Neuronal stem cell (in vitro differentiated cells): ENCODE results near the gene PRELID3B.

ENCODE experiments used
- DNase-seq: peaks from one replicate; pipeline ENCODE4 v3.0.0-alpha.2; 2013; ENCODE audit warnings: low spot score
- H2AFZ ChIP-seq: one replicate; pipeline ENCODE4 v1.6.1; 2013; ENCODE audit warnings: mild to moderate bottlenecking, low read length, inconsistent platforms
- H2AK5ac ChIP-seq: 2 replicates; pipeline ENCODE4 v1.6.1; 2013; ENCODE audit warnings: low read depth, mild to moderate bottlenecking, inconsistent platforms, low read length, moderate library complexity, mixed read lengths
- H2BK120ac ChIP-seq: 2 replicates; pipeline ENCODE4 v1.6.1; 2013; ENCODE audit warnings: low read depth, mild to moderate bottlenecking, inconsistent platforms, low read length, moderate library complexity, mixed read lengths
- H2BK12ac ChIP-seq: one replicate; pipeline ENCODE4 v1.6.1; 2013; ENCODE audit warnings: low read length, inconsistent platforms
- H2BK15ac ChIP-seq: 2 replicates; pipeline ENCODE4 v1.6.1; 2013; ENCODE audit warnings: mild to moderate bottlenecking, low read length, inconsistent platforms, mixed read lengths
- H2BK5ac ChIP-seq: one replicate; pipeline ENCODE4 v1.6.1; 2013; ENCODE audit warnings: inconsistent platforms, mild to moderate bottlenecking, low read length, moderate library complexity
- H3K14ac ChIP-seq: one replicate; pipeline ENCODE4 v1.6.1; 2013; ENCODE audit warnings: low read length, inconsistent platforms
- H3K18ac ChIP-seq: 2 replicates; pipeline ENCODE4 v1.6.1; 2013; ENCODE audit warnings: low read length, inconsistent platforms
- H3K23ac ChIP-seq: 2 replicates; pipeline ENCODE4 v1.6.1; 2013; ENCODE audit warnings: low read depth, mild to moderate bottlenecking, mixed read lengths, low read length, inconsistent platforms; ENCODE audit not compliant: poor library complexity
- H3K27ac ChIP-seq: replicated peaks from 3 replicates; pipeline ENCODE4 v1.5.1; 2013; ENCODE audit warnings: low read length, inconsistent platforms
- H3K27me3 ChIP-seq, 3 experiments: 2 replicates each; pipeline ENCODE4 v1.6.1; 2013; ENCODE audit warnings: low read length in 3 of 3, mild to moderate bottlenecking in 2 of 3, inconsistent platforms in 1 of 3, low read depth in 1 of 3, mixed read lengths in 1 of 3, moderate library complexity in 1 of 3; ENCODE audit not compliant: control insufficient read depth in 3 of 3, insufficient read depth in 3 of 3
- H3K36me3 ChIP-seq, 2 donors: replicated peaks in 1 of 2; 2 replicates each; pipeline ENCODE4 v1.6.1; 2013; ENCODE audit warnings: low read length in 2 of 2; ENCODE audit not compliant: control insufficient read depth in 2 of 2, insufficient read depth in 2 of 2
- H3K4ac ChIP-seq: 2 replicates; pipeline ENCODE4 v1.6.1; 2013; ENCODE audit warnings: inconsistent platforms, mild to moderate bottlenecking, low read length, moderate library complexity
- H3K4me1 ChIP-seq, 2 donors: 1 replicate in 1 of 2; 2 replicates in 1 of 2; pipeline ENCODE4 v1.6.1; 2013; ENCODE audit warnings: low read length in 2 of 2, low read depth in 1 of 2; ENCODE audit not compliant: control insufficient read depth in 2 of 2, insufficient read depth in 1 of 2
- H3K4me2 ChIP-seq: one replicate; pipeline ENCODE4 v1.6.1; 2013; ENCODE audit warnings: mild to moderate bottlenecking, low read length, inconsistent platforms; ENCODE audit not compliant: insufficient read depth, poor library complexity, severe bottlenecking
- H3K4me3 ChIP-seq, 2 donors: 2 replicates each; pipeline ENCODE4 v1.5.1; 2013; ENCODE audit warnings: low read length in 2 of 2, mild to moderate bottlenecking in 2 of 2, inconsistent platforms in 1 of 2, moderate library complexity in 1 of 2
- H3K79me1 ChIP-seq: one replicate; pipeline ENCODE4 v1.6.1; 2013; ENCODE audit warnings: low read depth, mild to moderate bottlenecking, inconsistent platforms, low read length, moderate library complexity
- H3K9ac ChIP-seq: one replicate; pipeline ENCODE4 v1.6.1; 2013; ENCODE audit warnings: mild to moderate bottlenecking, low read depth, low read length, inconsistent platforms; ENCODE audit not compliant: poor library complexity
- H3K9me3 ChIP-seq, 2 donors: replicated peaks in 1 of 2; 2 replicates each; pipeline versions ENCODE3 to v1.6.1; 2013; ENCODE audit warnings: low read length in 2 of 2, mild to moderate bottlenecking in 2 of 2, inconsistent platforms in 1 of 2, low read depth in 1 of 2, mixed read lengths in 1 of 2, moderate library complexity in 1 of 2; ENCODE audit not compliant: control insufficient read depth in 2 of 2, insufficient read depth in 1 of 2
- H4K8ac ChIP-seq: one replicate; pipeline ENCODE4 v1.6.1; 2013; ENCODE audit warnings: low read depth, mild to moderate bottlenecking, inconsistent platforms, low read length, moderate library complexity
- H4K91ac ChIP-seq: one replicate; pipeline ENCODE4 v1.6.1; 2013; ENCODE audit warnings: low read length, low read depth, mild to moderate bottlenecking, inconsistent platforms; ENCODE audit not compliant: poor library complexity
- WGBS, 2 donors: extraction: QIAGEN DNeasy Blood & Tissue Kit; methylation state at CpG; one replicate each; pipeline ENCODE4 v1.1.7; 2013; ENCODE audit warnings: missing lambda C conversion rate in 2 of 2, mixed read lengths in 1 of 2; ENCODE audit not compliant: insufficient read length in 2 of 2, insufficient replicate concordance in 1 of 2; ENCODE audit errors: extremely low coverage in 2 of 2; 5-methylcytosine and 5-hydroxymethylcytosine counted together

The PRELID3B gene

GRCh38 chr20:59019217-59019616 is 23.4 kb downstream of the PRELID3B start, which contains the start of gene TUBB1:
TUBB1 (plus strand) TSS chr20:59019429; CDS start chr20:59019523, 94 bp downstream.
- H3K27ac ChIP-seq, result no peak within 1 kb of the TSS
- peak within 1 kb of the TSS; percentile 77 for H2AK5ac ChIP-seq
- H3K14ac ChIP-seq, result no peak within 1 kb of the TSS
- H3K4ac ChIP-seq, result no peak within 1 kb of the TSS
- no peak within 1 kb of the TSS for H3K4me3 ChIP-seq
- no CpG with 5 or more reads among the region's 5 CpGs for WGBS, 2 donors
- H3K18ac ChIP-seq, result no peak within 1 kb of the TSS
- H3K79me1 ChIP-seq, result peaks cover 6% of the 10 kb centered on the region
- no peak within 1 kb of the TSS for H2BK12ac ChIP-seq
- peak within 1 kb of the TSS; percentile 56 for H3K9ac ChIP-seq
- H3K23ac ChIP-seq, result peak within 1 kb of the TSS; percentile 25
- H3K9me3 ChIP-seq, result no peaks in the 10 kb centered on the region
- H2BK5ac ChIP-seq, result no peak within 1 kb of the TSS
- no peak within 1 kb of the TSS for H4K8ac ChIP-seq
- H3K4me1 ChIP-seq, result no peaks in the 10 kb centered on the region
- no peak within 1 kb of the TSS for H2AFZ ChIP-seq
- H3K4me2 ChIP-seq, result no peak within 1 kb of the TSS
- no peak for DNase-seq
- peak within 1 kb of the TSS; percentile 30 for H2BK120ac ChIP-seq
- peaks cover 9 to 21% of the 10 kb centered on the region in 2 donors for H3K36me3 ChIP-seq
- H2BK15ac ChIP-seq, result no peak within 1 kb of the TSS
- H3K27me3 ChIP-seq, result no peaks in the 10 kb centered on the region
- H4K91ac ChIP-seq, result no peak within 1 kb of the TSS

- no peak overlapping the region for H3K4ac ChIP-seq
- no peak overlapping the region for H3K4me3 ChIP-seq
- WGBS, 2 donors, result no CpG with 5 or more reads among the region's 10 CpGs
- H3K79me1 ChIP-seq, result peaks cover 3% of the 10 kb centered on the region
- no peak overlapping the region for H3K14ac ChIP-seq
- H3K18ac ChIP-seq, result no peak overlapping the region
- H4K91ac ChIP-seq, result no peak overlapping the region
- no peak overlapping the region for H2BK15ac ChIP-seq
- peaks cover 6 to 17% of the 10 kb centered on the region in 2 donors for H3K36me3 ChIP-seq
- no peak overlapping the region for H3K27ac ChIP-seq
- peak overlapping the region; percentile 25 for H3K23ac ChIP-seq
- no peak overlapping the region for H3K4me2 ChIP-seq
- H3K27me3 ChIP-seq, result no peaks in the 10 kb centered on the region
- peak overlapping the region; percentile 30 for H2BK120ac ChIP-seq
- no peak overlapping the region for H2AFZ ChIP-seq
- H3K9ac ChIP-seq, result peak overlapping the region; percentile 56
- DNase-seq, result no peak
- H3K9me3 ChIP-seq, result no peaks in the 10 kb centered on the region
- peak overlapping the region; percentile 77 for H2AK5ac ChIP-seq
- no peaks in the 10 kb centered on the region for H3K4me1 ChIP-seq
- H2BK12ac ChIP-seq, result no peak overlapping the region
- H4K8ac ChIP-seq, result no peak overlapping the region
- H2BK5ac ChIP-seq, result no peak overlapping the region
These were observed 23.8 kb downstream of the PRELID3B start for GRCh38 chr20:59018817-59019216.

- peaks cover 2% of the 10 kb centered on the region for H3K79me1 ChIP-seq
- no peak overlapping the region for H3K14ac ChIP-seq
- WGBS, 2 donors, result no CpG with 5 or more reads among the region's 16 CpGs
These were observed 24.9 kb downstream of the PRELID3B start for GRCh38 chr20:59017493-59018231.

GRCh38 chr20:59016795-59017492 is 25.6 kb downstream of the PRELID3B start:
- no CpG with 5 or more reads among the region's 4 CpGs for WGBS, 2 donors
- no peak overlapping the region for H3K9ac ChIP-seq

More at GRCh38 chr20:59017493-59018231, 24.9 kb downstream of the PRELID3B start:
- peak overlapping the region; percentile 11 for H2BK5ac ChIP-seq
- H3K9me3 ChIP-seq, result no peaks in the 10 kb centered on the region
- H2AFZ ChIP-seq, result no peak overlapping the region
- no peak overlapping the region for H4K8ac ChIP-seq
- peak overlapping the region; percentile 6 for H2BK12ac ChIP-seq
- peak overlapping the region; percentile 52 for H2BK120ac ChIP-seq
- no peak overlapping the region for H3K4me2 ChIP-seq
- no peaks in the 10 kb centered on the region for H3K4me1 ChIP-seq
- no peaks in the 10 kb centered on the region for H3K27me3 ChIP-seq
- peak overlapping the region; percentile 83 for H2AK5ac ChIP-seq
- H3K4ac ChIP-seq, result peak overlapping the region; percentile 27
- H2BK15ac ChIP-seq, result no peak overlapping the region
- H3K23ac ChIP-seq, result no peak overlapping the region
- H3K27ac ChIP-seq, result no peak overlapping the region
- no peak overlapping the region for H3K4me3 ChIP-seq
- peak overlapping the region; percentile 15 for H3K9ac ChIP-seq
- H4K91ac ChIP-seq, result peak overlapping the region; percentile 26
- no peak for DNase-seq
- peak overlapping the region; percentile 31 for H3K18ac ChIP-seq
- peaks cover 0 to 5% of the 10 kb centered on the region in 2 donors for H3K36me3 ChIP-seq

More at GRCh38 chr20:59016795-59017492, 25.6 kb downstream of the PRELID3B start:
- H3K27ac ChIP-seq, result no peak overlapping the region
- H4K91ac ChIP-seq, result no peak overlapping the region
- H4K8ac ChIP-seq, result no peak overlapping the region
- no peak overlapping the region for H3K23ac ChIP-seq
- no peak overlapping the region for H2BK120ac ChIP-seq
- H3K18ac ChIP-seq, result no peak overlapping the region
- H3K4me2 ChIP-seq, result no peak overlapping the region
- H2AK5ac ChIP-seq, result no peak overlapping the region
- H3K14ac ChIP-seq, result no peak overlapping the region
- no peak overlapping the region for H2BK15ac ChIP-seq
- no peak overlapping the region for H2AFZ ChIP-seq
- H3K79me1 ChIP-seq, result peaks cover 2% of the 10 kb centered on the region
- H3K27me3 ChIP-seq, result no peaks in the 10 kb centered on the region
- no peaks in the 10 kb centered on the region for H3K4me1 ChIP-seq
- no peak overlapping the region for H2BK12ac ChIP-seq
- no peak overlapping the region for H3K4me3 ChIP-seq
- H2BK5ac ChIP-seq, result no peak overlapping the region
- no peak for DNase-seq
- no peak overlapping the region for H3K4ac ChIP-seq
- no peaks in the 10 kb centered on the region for H3K36me3 ChIP-seq
- H3K9me3 ChIP-seq, result no peaks in the 10 kb centered on the region
